Ovary (tissue), 9 donors: ENCODE measurements around the gene SEMA5A. TPM values are rescaled to one million over a fixed set of nuclear protein-coding genes. Genes with fewer than 3 reads are reported as not detected.

ENCODE experiments used
- DNase-seq, 5 donors: peaks; one replicate each; pipeline ENCODE4 v3.0.0-alpha.2; 2019 to 2020
- H3K27ac ChIP-seq, 2 donors: fragments of 200-600 bp; one replicate each; pipeline versions ENCODE4 v1.5.1 to v1.8.0; 2019 to 2022
- H3K27me3 ChIP-seq: fragments of 200-600 bp; one replicate; pipeline ENCODE4 v1.8.0; 2022
- H3K36me3 ChIP-seq: fragments of 200-600 bp; sonication (generic); one replicate; pipeline ENCODE4 v1.5.1; 2019
- H3K4me1 ChIP-seq: one replicate; pipeline ENCODE4 v1.8.1; 2013; ENCODE audit warnings: mild to moderate bottlenecking, moderate library complexity; ENCODE audit not compliant: insufficient read depth
- H3K4me3 ChIP-seq: fragments of 200-600 bp; sonication (generic); one replicate; pipeline ENCODE4 v1.5.1; 2017
- H3K9me3 ChIP-seq, 2 donors: fragments of 200-600 bp in 1 of 2; sonication (generic) in 1 of 2; one replicate each; pipeline versions ENCODE4 v1.5.1 to v1.8.1; 2013 to 2019; ENCODE audit warnings: mild to moderate bottlenecking in 1 of 2, moderate library complexity in 1 of 2
- EP300 ChIP-seq: sonication (generic); formaldehyde crosslinking; IDR thresholded peaks from one replicate; pipeline ENCODE4 v1.6.1; 2017; ENCODE audit warnings: antibody characterized with exemption
- POLR2A ChIP-seq: fragments of 450-650 bp; IDR thresholded peaks from one replicate; pipeline ENCODE4 v1.6.1; 2017; ENCODE audit warnings: antibody characterized with exemption, mild to moderate bottlenecking, moderate library complexity
- WGBS, 3 donors: extraction: QIAGEN DNeasy Blood & Tissue Kit in 1 of 3; methylation state at CpG; one replicate each; pipeline versions ENCODE4 v1.1.5 to v1.1.7; 2013 to 2017; 5-methylcytosine and 5-hydroxymethylcytosine counted together
- intact Hi-C, 4 donors: fragments of 100-400 bp; cut with DNase I; formaldehyde crosslinking; loops; one replicate each; pipeline versions ENCODE4 v1.11.0 to v1.15.1; 2022 to 2023
- polyA plus RNA-seq, 2 donors: library from polyadenylated mRNA; stranded (reverse); fragments of 200-250 nt in 1 of 2; fragments of 350-450 nt in 1 of 2; fragmentation: Illumina TruSeq in 1 of 2; extraction: RNeasy Lipid Tissue Mini Kit (QIAGEN cat#74804) in 1 of 2; gene quantifications; one replicate each; pipeline ENCODE4 v1.2.3, GENCODE V29; 2013 to 2014
- total RNA-seq, 7 donors: library from RNA; depleted of rRNA in 2 of 7; stranded (reverse); fragments of >200 nt in 2 of 7; fragmentation: NEBNext Ultra II Directional in 3 of 7; extraction: Animal tissue kit (Norgen Biotek cat#: 25700) in 3 of 7; gene quantifications; one replicate each; pipeline versions ENCODE4 v1.1.0 to v1.2.4, GENCODE V29; 2016 to 2023
- TF ChIP-seq, protein P1 (sequence below), 3 donors: fragments of 450-650 bp in 2 of 3; fragments of 200-600 bp in 1 of 3; IDR thresholded peaks; one replicate each; pipeline versions ENCODE4 v1.5.1 to v1.8.0; 2016 to 2022; ENCODE audit warnings: antibody characterized with exemption in 3 of 3, mild to moderate bottlenecking in 1 of 3
- donor health status: DM: no; HTN: no; CAD: no; lungs with moderate emphysema.
- donor health status: DM: no; HTN: no; CAD: no.
- donor health status: Bipolar disorder and iron deficiency.
- donor health status: DM: yes; HTN: yes; CAD: no.
- donor health status: DM: no; HTN: no; CAD: no.
- donor health status: DM: yes; HTN: yes; CAD: no.

SEMA5A gene
- total and polyA plus RNA-seq, 9 donors = 2.0 to 6.6 (median 4.3) TPM

- intact Hi-C loops = loop anchor here in 1 of 4 donors (10.0 kb wide), 1 partner anchor 1664 kb away; no protein-coding TSS in a partner anchor
- 70 to 77% (median 76%) methylated on average over 5 of the region's 5 CpGs for WGBS, 3 donors
- TF ChIP-seq, protein P1, sequence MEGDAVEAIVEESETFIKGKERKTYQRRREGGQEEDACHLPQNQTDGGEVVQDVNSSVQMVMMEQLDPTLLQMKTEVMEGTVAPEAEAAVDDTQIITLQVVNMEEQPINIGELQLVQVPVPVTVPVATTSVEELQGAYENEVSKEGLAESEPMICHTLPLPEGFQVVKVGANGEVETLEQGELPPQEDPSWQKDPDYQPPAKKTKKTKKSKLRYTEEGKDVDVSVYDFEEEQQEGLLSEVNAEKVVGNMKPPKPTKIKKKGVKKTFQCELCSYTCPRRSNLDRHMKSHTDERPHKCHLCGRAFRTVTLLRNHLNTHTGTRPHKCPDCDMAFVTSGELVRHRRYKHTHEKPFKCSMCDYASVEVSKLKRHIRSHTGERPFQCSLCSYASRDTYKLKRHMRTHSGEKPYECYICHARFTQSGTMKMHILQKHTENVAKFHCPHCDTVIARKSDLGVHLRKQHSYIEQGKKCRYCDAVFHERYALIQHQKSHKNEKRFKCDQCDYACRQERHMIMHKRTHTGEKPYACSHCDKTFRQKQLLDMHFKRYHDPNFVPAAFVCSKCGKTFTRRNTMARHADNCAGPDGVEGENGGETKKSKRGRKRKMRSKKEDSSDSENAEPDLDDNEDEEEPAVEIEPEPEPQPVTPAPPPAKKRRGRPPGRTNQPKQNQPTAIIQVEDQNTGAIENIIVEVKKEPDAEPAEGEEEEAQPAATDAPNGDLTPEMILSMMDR (IDR thresholded peaks at IDR 0.05) = no peak
- no peak for TF ChIP-seq POLR2A
- no peak for TF ChIP-seq EP300
Observed at GRCh38 chr5:9558319-9558965, 12.6 kb upstream of the SEMA5A start.

GRCh38 chr5:9557696-9558095 is 11.8 kb upstream of the SEMA5A start:
- 67 to 72% (median 71%) methylated on average over 2 of the region's 2 CpGs for WGBS, 3 donors

More at GRCh38 chr5:9558319-9558965, 12.6 kb upstream of the SEMA5A start:
- Histone ChIP-seq H3K4me1 (no peaks in the 10 kb centered on the region), H3K4me3 (no peak overlapping the region), H3K27me3 (no peaks in the 10 kb centered on the region), H3K27ac (no peak overlapping the region), H3K9me3 (no peaks in the 10 kb centered on the region), H3K36me3 (no peaks in the 10 kb centered on the region)
- DNase-seq = no peak

GRCh38 chr5:9555961-9556360 is 10.1 kb upstream of the SEMA5A start:
- Histone ChIP-seq H3K27me3 (no peaks in the 10 kb centered on the region), H3K4me1 (no peaks in the 10 kb centered on the region), H3K36me3 (no peaks in the 10 kb centered on the region), H3K9me3 (no peaks in the 10 kb centered on the region), H3K27ac (no peak overlapping the region), H3K4me3 (no peak overlapping the region)
- 93 to 97% (median 94%) methylated on average over 4 of the region's 4 CpGs for WGBS, 3 donors
- TF ChIP-seq, protein P1 (IDR thresholded peaks at IDR 0.05) = no peak
- TF ChIP-seq POLR2A = no peak
- no peak for TF ChIP-seq EP300
- intact Hi-C loops = loop anchor here in 1 of 4 donors (10.0 kb wide), 1 partner anchor 1661 kb away; no protein-coding TSS in a partner anchor
- DNase-seq = no peak

More at GRCh38 chr5:9557696-9558095, 11.8 kb upstream of the SEMA5A start:
- H3K27ac ChIP-seq = no peak overlapping the region
- no peaks in the 10 kb centered on the region for H3K36me3 ChIP-seq
- H3K4me1 ChIP-seq = no peaks in the 10 kb centered on the region
- no peak for TF ChIP-seq POLR2A
- TF ChIP-seq, protein P1 (IDR thresholded peaks at IDR 0.05) = no peak
- TF ChIP-seq EP300 = no peak
- H3K27me3 ChIP-seq = no peaks in the 10 kb centered on the region
- no peak overlapping the region for H3K4me3 ChIP-seq
- no peaks in the 10 kb centered on the region for H3K9me3 ChIP-seq
- no peak for DNase-seq
- intact Hi-C loops = loop anchor here in 1 of 4 donors (10.0 kb wide), 1 partner anchor 1663 kb away; no protein-coding TSS in a partner anchor

DNA sequence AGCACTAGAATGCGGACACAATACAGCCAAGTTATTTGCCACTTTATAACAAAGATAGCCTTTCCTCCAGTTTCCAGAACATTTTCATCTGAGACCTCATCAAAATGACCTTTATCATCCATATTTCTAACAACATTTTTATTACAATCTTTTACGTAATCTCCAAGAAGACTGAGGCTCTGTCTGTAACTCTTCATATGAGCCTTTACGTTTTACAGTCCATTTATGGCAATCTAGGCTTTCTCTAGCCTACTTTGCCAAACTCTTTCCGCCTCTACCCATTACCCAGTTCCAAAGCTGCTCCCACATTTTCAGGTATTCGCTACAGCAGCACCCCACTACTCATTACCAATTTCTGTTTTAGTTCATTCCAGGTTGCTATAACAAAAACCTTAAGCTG is 8.2 kb upstream of the SEMA5A start:
- WGBS, 3 donors = 84 to 93% (median 93%) methylated on average over 5 of the region's 5 CpGs
- H3K27me3 ChIP-seq = no peaks in the 10 kb centered on the region
- H3K36me3 ChIP-seq = no peaks in the 10 kb centered on the region
- intact Hi-C loops = loop anchor here in 1 of 4 donors (10.0 kb wide), 1 partner anchor 1659 kb away; no protein-coding TSS in a partner anchor
- no peak overlapping the region for H3K27ac ChIP-seq
- H3K9me3 ChIP-seq = no peaks in the 10 kb centered on the region
- H3K4me3 ChIP-seq = no peak overlapping the region
- TF ChIP-seq EP300 = no peak
- TF ChIP-seq, protein P1 (IDR thresholded peaks at IDR 0.05) = no peak
- no peak for TF ChIP-seq POLR2A
- no peak for DNase-seq
- H3K4me1 ChIP-seq = no peaks in the 10 kb centered on the region
